ENCODE measurements around the gene WDR3.

Gene WDR3

GRCh38 chr1:117959364-117959763 lies 29.8 kb downstream of the WDR3 start:
- no peak for DNase-seq

GRCh38 chr1:117964290-117965038 lies 34.9 kb downstream of the WDR3 start:
- DNase-seq = no peak

- DNase-seq = no peak
These were observed 37.9 kb downstream of the WDR3 start for GRCh38 chr1:117967477-117967876.

- DNase-seq = no peak
These were observed 38.3 kb downstream of the WDR3 start for GRCh38 chr1:117967881-117968280.

- no peak for DNase-seq
These were observed 40.7 kb downstream of the WDR3 start for GRCh38 chr1:117970252-117970651.

GRCh38 chr1:117971777-117972176 lies 42.2 kb downstream of the WDR3 start:
- no peak for DNase-seq

GRCh38 chr1:117976381-117976780 lies 46.8 kb downstream of the WDR3 start:
- DNase-seq = no peak

GRCh38 chr1:117981455-117982192 lies 52.1 kb downstream of the WDR3 start:
- no peak for DNase-seq

GRCh38 chr1:117985239-117985638 lies 55.7 kb downstream of the WDR3 start:
- no peak for DNase-seq

- DNase-seq = no peak
These were observed 56.4 kb downstream of the WDR3 start for GRCh38 chr1:117985973-117986372.

GRCh38 chr1:118004312-118004711 lies 74.8 kb downstream of the WDR3 start:
- DNase-seq = no peak

GRCh38 chr1:118007391-118007790 lies 77.9 kb downstream of the WDR3 start:
- no peak for DNase-seq

- no peak for DNase-seq
These were observed 78.5 kb downstream of the WDR3 start for GRCh38 chr1:118008011-118008410.

GRCh38 chr1:118012515-118013124 lies 83.1 kb downstream of the WDR3 start:
- DNase-seq = no peak

GRCh38 chr1:118013336-118013735 lies 83.8 kb downstream of the WDR3 start:
- no peak for DNase-seq

- DNase-seq = no peak
These were observed 84.4 kb downstream of the WDR3 start for GRCh38 chr1:118013938-118014337.

All from activated CD8-positive, alpha-beta memory T cell treated with anti-CD3 and anti-CD28 coated beads for 24 hours (primary cell).